ENCODE results near the gene PAPOLB. TPM values are rescaled to one million over a fixed set of nuclear protein-coding genes. Genes with fewer than 3 reads are reported as not detected.
A peak's percentile ranks its signal among the peaks of the same experiment; 100 is the strongest.

Gene PAPOLB
- total RNA-seq, 2 experiments from 2014 or later, result not detected

GRCh38 chr7:4885317-4885807 lies 23.5 kb upstream of the PAPOLB start:
- Mint-ChIP-seq H3K9me3 (no peaks in the 10 kb centered on the region), H3K27ac (no peak overlapping the region), H3K4me1 (ENCODE audit: low read depth) (peaks cover 12% of the 10 kb centered on the region), H3K4me3 (no peak overlapping the region), H3K36me3 (ENCODE audit: low read depth) (no peaks in the 10 kb centered on the region), H3K27me3 (peaks cover 59% of the 10 kb centered on the region)
- no peak overlapping the region for H3K27ac ChIP-seq (ENCODE audit: low read depth in 1 of 2, low read length in 2 of 2)
- H3K9me3 ChIP-seq (ENCODE audit: control insufficient read depth in 1 of 2, insufficient read depth in 1 of 2, low read length in 2 of 2), result peaks cover 0 to 5% of the 10 kb centered on the region in 2 experiments
- ChIA-PET POLR2A (no interaction called here), CTCF (no interaction called here)
- H3K4me3 ChIP-seq (ENCODE audit: low read length), result no peak overlapping the region
- intact Hi-C loops (cut with DNase I, micrococcal nuclease), result loop anchor here in 1 of 2 experiments (10.0 kb wide), 1 partner anchor 271 kb away; no protein-coding TSS in a partner anchor
- no peak for TF ChIP-seq CTCF (IDR thresholded peaks at IDR 0.05)
- no peaks in the 10 kb centered on the region for H3K36me3 ChIP-seq (ENCODE audit: insufficient read depth, low read length)
- peaks cover 15% of the 10 kb centered on the region for H3K4me1 ChIP-seq (ENCODE audit: insufficient read depth, low read length)
- H3K27me3 ChIP-seq (ENCODE audit: control insufficient read depth in 1 of 2, insufficient read depth in 2 of 2, low read length in 2 of 2), result peaks cover 20 to 24% of the 10 kb centered on the region in 2 experiments
- no peak for DNase-seq
- no peak for ATAC-seq (ENCODE audit: poor library complexity)

- Histone ChIP-seq H3K27ac (ENCODE audit: low read depth in 1 of 2, low read length in 2 of 2) (no peak overlapping the region), H3K27me3 (ENCODE audit: control insufficient read depth in 1 of 2, insufficient read depth in 2 of 2, low read length in 2 of 2) (peaks cover 24 to 28% of the 10 kb centered on the region in 2 experiments), H3K4me3 (ENCODE audit: low read length) (no peak overlapping the region), H3K36me3 (ENCODE audit: insufficient read depth, low read length) (no peaks in the 10 kb centered on the region), H3K9me3 (ENCODE audit: control insufficient read depth in 1 of 2, insufficient read depth in 1 of 2, low read length in 2 of 2) (peaks cover 0 to 5% of the 10 kb centered on the region in 2 experiments), H3K4me1 (ENCODE audit: insufficient read depth, low read length) (peaks cover 15% of the 10 kb centered on the region)
- intact Hi-C loops (cut with DNase I, micrococcal nuclease), result loop anchor here in 1 of 2 experiments (10.0 kb wide), 1 partner anchor 269 kb away; no protein-coding TSS in a partner anchor
- H3K9me3 Mint-ChIP-seq, result no peaks in the 10 kb centered on the region
- DNase-seq (no peak), ATAC-seq (ENCODE audit: poor library complexity) (no peak)
- peaks cover 12% of the 10 kb centered on the region for H3K4me1 Mint-ChIP-seq (ENCODE audit: low read depth)
- H3K27me3 Mint-ChIP-seq, result peaks cover 64% of the 10 kb centered on the region
- ChIA-PET POLR2A (interaction anchor here (1.0 kb wide), 1 partner anchor 109 kb away, joined by 3 read pairs; the partner anchor contains the start of gene AP5Z1), CTCF (interaction anchor here (1.0 kb wide), 1 partner anchor 242 kb away, joined by 3 read pairs; no protein-coding TSS in a partner anchor)
- no peak overlapping the region for H3K27ac Mint-ChIP-seq
- H3K36me3 Mint-ChIP-seq (ENCODE audit: low read depth), result no peaks in the 10 kb centered on the region
- H3K4me3 Mint-ChIP-seq, result peak overlapping the region; percentile 42
- no peak for TF ChIP-seq CTCF (IDR thresholded peaks at IDR 0.05)
Observed at GRCh38 chr7:4884164-4884563, 22.3 kb upstream of the PAPOLB start.

GRCh38 chr7:4883372-4884144 lies 21.7 kb upstream of the PAPOLB start, which contains the start of gene RADIL:
Gene RADIL (minus strand): TSS chr7:4883716. CDS start chr7:4878139, 5,577 bp downstream.
- H3K36me3 Mint-ChIP-seq (ENCODE audit: low read depth), result no peaks in the 10 kb centered on the region
- peaks cover 66% of the 10 kb centered on the region for H3K27me3 Mint-ChIP-seq
- Histone ChIP-seq H3K27me3 (ENCODE audit: control insufficient read depth in 1 of 2, insufficient read depth in 2 of 2, low read length in 2 of 2) (peaks cover 22 to 28% of the 10 kb centered on the region in 2 experiments), H3K4me3 (ENCODE audit: low read length) (no peak within 1 kb of the TSS), H3K36me3 (ENCODE audit: insufficient read depth, low read length) (no peaks in the 10 kb centered on the region), H3K27ac (ENCODE audit: low read depth in 1 of 2, low read length in 2 of 2) (no peak within 1 kb of the TSS), H3K4me1 (ENCODE audit: insufficient read depth, low read length) (peaks cover 15% of the 10 kb centered on the region), H3K9me3 (ENCODE audit: control insufficient read depth in 1 of 2, insufficient read depth in 1 of 2, low read length in 2 of 2) (peaks cover 0 to 8% of the 10 kb centered on the region in 2 experiments)
- POLR2A ChIA-PET, result interaction anchor here (1.0 kb wide), 1 partner anchor 108 kb away, joined by 3 read pairs; the partner anchor contains the start of gene AP5Z1
- H3K4me3 Mint-ChIP-seq, result peak within 1 kb of the TSS; percentile 76
- intact Hi-C loops (cut with DNase I, micrococcal nuclease), result loop anchor here in 1 of 2 experiments (10.0 kb wide), 1 partner anchor 269 kb away; no protein-coding TSS in a partner anchor
- peak; percentile 31 for TF ChIP-seq CTCF (IDR thresholded peaks at IDR 0.05)
- H3K9me3 Mint-ChIP-seq, result no peaks in the 10 kb centered on the region
- ATAC-seq (ENCODE audit: poor library complexity) (peak; percentile 98), DNase-seq (peak; percentile 60 to 91 (median 78))
- no peak within 1 kb of the TSS for H3K27ac Mint-ChIP-seq
- peaks cover 12% of the 10 kb centered on the region for H3K4me1 Mint-ChIP-seq (ENCODE audit: low read depth)
- CTCF ChIA-PET, result interaction anchor here (1.0 to 1.5 kb wide), 2 partner anchors 91 to 242 kb away, joined by 3 to 5 read pairs; no protein-coding TSS in a partner anchor

Measured in CD4-positive, alpha-beta T cell (primary cell).